GM19467 (cell line): ENCODE results near the gene NKX2-2.
A peak's percentile ranks its signal among the peaks of the same experiment; 100 is the strongest.
"Not testable (repeated sequence)": the region's sequence is repeated elsewhere in the genome, so short reads cannot be mapped to it uniquely, and the experiment has no call there.

ENCODE experiments used
- ATAC-seq: cut with Tn5 transposase; IDR thresholded peaks from one replicate; pipeline ENCODE4 v1.9.1; 2021; ENCODE audit warnings: mild to moderate bottlenecking, moderate library complexity; ENCODE audit not compliant: unreplicated experiment

Gene NKX2-2

DNA sequence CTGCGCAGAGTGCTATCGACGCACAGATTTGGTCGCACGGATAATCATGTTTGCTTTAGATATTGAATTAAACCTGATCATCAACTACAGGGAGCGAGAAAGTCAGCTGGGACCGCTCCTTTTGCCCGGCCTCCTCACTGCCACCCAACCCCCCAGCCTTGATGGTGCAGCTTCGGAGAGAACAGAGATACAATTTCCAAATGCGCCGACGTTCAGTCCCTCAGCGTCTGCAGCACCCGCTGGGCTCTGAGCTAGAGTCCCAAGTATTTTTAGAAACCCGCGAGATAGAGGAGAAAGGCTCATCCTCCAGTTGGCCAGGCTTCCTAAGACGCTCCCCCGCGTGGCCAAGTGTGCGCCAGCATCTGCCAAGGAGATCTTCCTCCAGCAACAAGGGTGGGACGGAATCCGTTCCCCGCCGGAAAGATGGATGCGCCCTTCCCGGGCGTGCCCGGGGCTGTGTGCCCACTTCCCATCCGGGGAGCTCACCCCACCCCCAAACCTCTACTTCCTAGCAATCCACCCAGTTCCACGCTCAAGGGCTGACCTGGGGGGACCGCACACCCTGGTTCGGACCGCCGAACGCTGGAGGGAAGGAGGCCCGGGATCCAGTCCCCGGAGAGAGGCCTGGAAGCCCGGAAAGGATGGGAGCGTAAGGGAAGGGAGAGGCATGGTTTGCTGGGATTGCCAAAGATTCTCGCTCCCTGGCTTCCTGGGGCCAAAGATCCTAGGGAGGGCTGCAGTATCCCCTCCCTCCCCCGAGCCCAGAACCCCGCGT is 4.1 kb downstream of the NKX2-2 start:
- no peak for ATAC-seq

DNA sequence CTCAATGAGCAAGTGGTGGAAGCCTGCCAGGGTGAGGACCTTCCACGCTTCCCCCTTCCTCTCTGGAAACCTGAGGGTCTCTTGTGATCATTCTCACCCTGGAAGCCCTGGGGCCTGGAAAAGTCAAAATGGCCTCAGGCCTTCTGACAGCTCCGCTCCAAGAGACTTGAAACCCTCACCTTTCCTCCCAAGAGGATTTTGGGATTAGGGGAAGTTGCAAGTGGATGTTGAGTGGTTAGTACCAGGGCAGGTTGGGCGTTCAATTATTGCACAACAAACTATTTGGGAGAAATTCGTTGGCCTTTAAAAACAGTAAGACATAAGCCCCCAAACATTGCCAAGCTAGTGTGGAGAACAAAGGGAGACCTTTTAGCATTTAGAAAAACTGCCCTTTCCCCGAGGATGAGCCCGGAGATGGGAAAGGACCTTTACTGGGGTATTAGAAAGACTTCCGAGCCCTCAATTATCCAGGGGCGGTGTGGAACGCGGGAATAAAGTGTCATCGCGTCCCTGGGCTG is 4.7 kb downstream of the NKX2-2 start:
- no peak for ATAC-seq

DNA sequence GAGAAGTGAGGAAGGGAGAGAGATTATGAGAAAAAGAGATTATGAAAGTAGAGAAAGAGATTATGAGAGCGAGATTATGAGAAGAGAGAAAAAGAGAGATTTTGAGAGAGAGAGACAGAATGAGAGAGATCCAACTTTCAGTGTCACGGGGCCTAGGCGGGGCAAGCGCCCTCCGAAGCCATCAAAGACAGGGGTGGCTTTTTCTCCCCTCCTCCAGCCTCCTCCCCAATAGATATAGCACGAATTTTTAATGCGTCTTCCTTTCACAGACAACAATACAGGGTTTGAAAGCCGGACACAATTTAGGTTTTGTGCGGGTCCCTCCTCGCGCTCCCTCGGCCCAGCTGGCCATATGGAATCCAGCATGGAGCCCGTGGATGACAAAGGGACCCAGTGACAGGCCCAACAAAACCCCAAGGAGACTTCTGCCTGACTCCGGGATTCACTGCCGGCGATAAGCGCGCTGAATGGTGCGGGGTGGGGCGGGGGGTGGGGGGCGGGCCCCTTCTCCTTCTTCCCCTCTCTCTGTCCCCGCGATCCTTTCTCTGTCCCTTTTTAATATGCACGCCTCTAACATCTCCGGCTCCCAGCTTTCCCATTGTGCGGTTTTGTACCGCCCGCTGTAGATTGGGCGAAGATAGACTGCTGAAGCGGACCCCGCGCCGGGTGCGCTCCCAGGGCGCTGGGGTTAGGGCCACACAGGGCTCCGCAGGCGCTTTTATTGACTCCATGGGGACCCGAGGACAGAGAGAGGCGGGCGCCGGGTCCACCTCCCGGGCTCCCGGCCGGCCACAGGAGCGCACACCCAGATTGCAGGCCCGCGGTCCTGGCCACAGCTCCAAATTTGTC is 5.4 kb downstream of the NKX2-2 start:
- no peak for ATAC-seq

GRCh38 chr20:21507400-21508229 is 6.2 kb downstream of the NKX2-2 start:
- no peak for ATAC-seq

GRCh38 chr20:21505810-21506530 is 7.9 kb downstream of the NKX2-2 start:
- no peak for ATAC-seq

GRCh38 chr20:21505161-21505809 is 8.6 kb downstream of the NKX2-2 start:
- ATAC-seq: peak; percentile 47

GRCh38 chr20:21504323-21504722 is 9.5 kb downstream of the NKX2-2 start:
- no peak for ATAC-seq

- ATAC-seq: peak; percentile 75
Observed at GRCh38 chr20:21503345-21503744, 10.5 kb downstream of the NKX2-2 start.

GRCh38 chr20:21501184-21501583 is 12.7 kb downstream of the NKX2-2 start:
- no peak for ATAC-seq

GRCh38 chr20:21500599-21500998 is 13.3 kb downstream of the NKX2-2 start:
- ATAC-seq: no peak

GRCh38 chr20:21499641-21500040 is 14.2 kb downstream of the NKX2-2 start:
- ATAC-seq: no peak

- no peak for ATAC-seq
Observed at GRCh38 chr20:21498635-21499034, 15.2 kb downstream of the NKX2-2 start.

DNA sequence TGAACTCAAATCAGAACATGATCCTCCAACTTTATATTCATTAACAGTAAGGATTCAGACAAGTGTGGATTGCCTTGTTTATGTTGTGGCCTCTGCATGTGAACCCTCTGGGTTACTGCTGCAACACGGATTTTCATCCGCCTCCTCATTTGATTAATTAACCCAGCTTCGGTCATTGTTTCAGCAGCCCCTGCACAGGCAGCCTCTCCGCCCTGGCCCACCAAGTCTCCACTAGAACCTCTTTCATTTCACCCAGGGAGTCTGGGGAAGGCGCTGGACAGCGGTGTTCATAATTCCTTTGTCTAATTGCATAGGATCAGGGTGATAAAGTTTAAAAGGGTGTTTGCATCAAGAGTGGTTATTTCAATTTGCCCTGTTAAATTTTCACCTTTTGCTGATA is 15.7 kb downstream of the NKX2-2 start:
- ATAC-seq: no peak

- ATAC-seq: no peak
Observed at GRCh38 chr20:21496452-21496851, 17.4 kb downstream of the NKX2-2 start.

DNA sequence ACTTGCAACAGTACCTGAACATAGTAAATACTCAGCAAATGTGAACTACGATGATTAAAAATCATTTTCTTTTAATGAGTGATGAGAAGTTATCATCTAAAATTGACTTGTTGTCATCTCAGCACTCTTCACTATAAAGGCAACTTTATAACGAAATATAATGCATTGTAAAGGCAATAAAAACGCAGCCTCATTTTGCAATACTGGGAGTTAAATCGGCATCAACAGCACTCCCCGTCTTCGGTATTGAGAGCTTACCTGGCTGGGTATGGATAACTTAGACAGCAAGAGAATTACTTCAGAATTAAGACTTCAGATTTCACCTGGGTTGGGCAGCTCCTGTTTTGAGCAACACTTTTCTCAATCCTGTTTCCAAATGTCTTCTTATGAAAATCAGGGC is 20.8 kb downstream of the NKX2-2 start:
- ATAC-seq: no peak

- ATAC-seq: no peak
Observed at GRCh38 chr20:21490105-21490504, 23.8 kb downstream of the NKX2-2 start.

- not testable (repeated sequence) for ATAC-seq
Observed at GRCh38 chr20:21480144-21480543, 33.7 kb downstream of the NKX2-2 start.

GRCh38 chr20:21465799-21466198 is 48.1 kb downstream of the NKX2-2 start:
- ATAC-seq: no peak

DNA sequence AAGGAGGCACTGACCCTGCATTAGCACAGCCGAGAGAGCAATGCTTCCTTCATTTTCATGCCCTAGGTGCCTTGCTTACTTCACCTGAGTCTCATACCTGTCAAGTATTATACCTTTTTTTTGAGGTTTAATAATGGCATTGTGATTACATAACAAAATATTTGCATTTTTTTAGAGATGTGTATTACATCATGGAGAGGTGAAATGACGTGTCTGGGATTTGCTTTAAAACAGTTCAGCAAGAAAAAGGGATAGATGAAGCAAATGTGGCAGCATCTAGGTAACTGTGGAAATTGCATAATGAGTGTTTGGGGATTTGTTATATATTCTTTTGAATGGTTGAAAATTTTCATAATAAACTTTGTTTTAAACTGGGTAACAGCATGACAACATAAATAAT is 48.9 kb downstream of the NKX2-2 start:
- no peak for ATAC-seq
